ENCODE data around the gene TOX2. TPM values are rescaled to one million over a fixed set of nuclear protein-coding genes. Genes with fewer than 3 reads are reported as not detected.

Gene TOX2
- total and polyA plus RNA-seq, 9 donors, result 0.69 to 5.6 (median 1.8) TPM

- no peak for TF ChIP-seq POLR2A (IDR thresholded peaks at IDR 0.05)
- TF ChIP-seq EP300 (IDR thresholded peaks at IDR 0.05), result no peak
- TF ChIP-seq, protein P1, sequence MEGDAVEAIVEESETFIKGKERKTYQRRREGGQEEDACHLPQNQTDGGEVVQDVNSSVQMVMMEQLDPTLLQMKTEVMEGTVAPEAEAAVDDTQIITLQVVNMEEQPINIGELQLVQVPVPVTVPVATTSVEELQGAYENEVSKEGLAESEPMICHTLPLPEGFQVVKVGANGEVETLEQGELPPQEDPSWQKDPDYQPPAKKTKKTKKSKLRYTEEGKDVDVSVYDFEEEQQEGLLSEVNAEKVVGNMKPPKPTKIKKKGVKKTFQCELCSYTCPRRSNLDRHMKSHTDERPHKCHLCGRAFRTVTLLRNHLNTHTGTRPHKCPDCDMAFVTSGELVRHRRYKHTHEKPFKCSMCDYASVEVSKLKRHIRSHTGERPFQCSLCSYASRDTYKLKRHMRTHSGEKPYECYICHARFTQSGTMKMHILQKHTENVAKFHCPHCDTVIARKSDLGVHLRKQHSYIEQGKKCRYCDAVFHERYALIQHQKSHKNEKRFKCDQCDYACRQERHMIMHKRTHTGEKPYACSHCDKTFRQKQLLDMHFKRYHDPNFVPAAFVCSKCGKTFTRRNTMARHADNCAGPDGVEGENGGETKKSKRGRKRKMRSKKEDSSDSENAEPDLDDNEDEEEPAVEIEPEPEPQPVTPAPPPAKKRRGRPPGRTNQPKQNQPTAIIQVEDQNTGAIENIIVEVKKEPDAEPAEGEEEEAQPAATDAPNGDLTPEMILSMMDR (IDR thresholded peaks at IDR 0.05), result no peak
- Histone ChIP-seq H3K27me3 (no peaks in the 10 kb centered on the region), H3K27ac (no peak overlapping the region), H3K9me3 (no peaks in the 10 kb centered on the region), H3K36me3 (no peaks in the 10 kb centered on the region), H3K4me3 (no peak overlapping the region), H3K4me1 (ENCODE audit: insufficient read depth) (peaks cover 1% of the 10 kb centered on the region)
- no peak for DNase-seq
- intact Hi-C loops (cut with DNase I), result loop anchor here (5.0 to 10.0 kb wide), 4 partner anchors 331 to 639 kb away; no protein-coding TSS in a partner anchor
- 75 to 83% (median 75%) methylated on average over 10 of the region's 10 CpGs for WGBS, 3 donors
Measured at GRCh38 chr20:44083220-44083933, 168.7 kb downstream of the TOX2 start.

- H3K27me3 ChIP-seq, result no peaks in the 10 kb centered on the region
- H3K27ac ChIP-seq, result no peak overlapping the region
- TF ChIP-seq, protein P1 (IDR thresholded peaks at IDR 0.05), result no peak
- TF ChIP-seq POLR2A (IDR thresholded peaks at IDR 0.05) (no peak), EP300 (IDR thresholded peaks at IDR 0.05) (no peak)
- WGBS, 3 donors, result 72 to 84% (median 74%) methylated on average over 2 of the region's 2 CpGs
- DNase-seq, result no peak
- H3K9me3 ChIP-seq, result no peaks in the 10 kb centered on the region
- intact Hi-C loops (cut with DNase I), result loop anchor here (5.0 to 10.0 kb wide), 4 partner anchors 332 to 640 kb away; no protein-coding TSS in a partner anchor
- H3K36me3 ChIP-seq, result no peaks in the 10 kb centered on the region
- H3K4me3 ChIP-seq, result no peak overlapping the region
- peaks cover 1% of the 10 kb centered on the region for H3K4me1 ChIP-seq (ENCODE audit: insufficient read depth)
Measured at GRCh38 chr20:44084439-44084838, 169.8 kb downstream of the TOX2 start.

- DNase-seq, result no peak
- Histone ChIP-seq H3K36me3 (no peaks in the 10 kb centered on the region), H3K4me3 (no peak overlapping the region), H3K27me3 (no peaks in the 10 kb centered on the region), H3K27ac (no peak overlapping the region), H3K9me3 (no peaks in the 10 kb centered on the region), H3K4me1 (ENCODE audit: insufficient read depth) (peaks cover 1% of the 10 kb centered on the region)
- WGBS, 3 donors, result 89 to 93% (median 92%) methylated on average over 7 of the region's 7 CpGs
- TF ChIP-seq, protein P1 (IDR thresholded peaks at IDR 0.05), result no peak
- TF ChIP-seq EP300 (IDR thresholded peaks at IDR 0.05) (no peak), POLR2A (IDR thresholded peaks at IDR 0.05) (no peak)
- intact Hi-C loops (cut with DNase I), result loop anchor here (5.0 to 10.0 kb wide), 4 partner anchors 333 to 640 kb away; no protein-coding TSS in a partner anchor
Measured at GRCh38 chr20:44084891-44085290, 170.2 kb downstream of the TOX2 start.

- WGBS, 3 donors, result 75 to 88% (median 82%) methylated on average over 17 of the region's 17 CpGs
- H3K4me1 ChIP-seq (ENCODE audit: insufficient read depth), result peaks cover 1% of the 10 kb centered on the region
- no peaks in the 10 kb centered on the region for H3K9me3 ChIP-seq
- H3K4me3 ChIP-seq, result no peak overlapping the region
- DNase-seq, result no peak
- H3K27me3 ChIP-seq, result no peaks in the 10 kb centered on the region
- H3K27ac ChIP-seq, result no peak overlapping the region
- H3K36me3 ChIP-seq, result no peaks in the 10 kb centered on the region
- TF ChIP-seq, protein P1 (IDR thresholded peaks at IDR 0.05), result no peak
- TF ChIP-seq EP300 (IDR thresholded peaks at IDR 0.05) (no peak), POLR2A (IDR thresholded peaks at IDR 0.05) (no peak)
- intact Hi-C loops (cut with DNase I), result loop anchor here in 3 of 4 donors (10.0 kb wide), 2 partner anchors 551 to 641 kb away; no protein-coding TSS in a partner anchor
Measured at GRCh38 chr20:44085616-44086434, 171.2 kb downstream of the TOX2 start.

Data from ovary (tissue), 9 donors.